GM18499 (cell line): ENCODE measurements around the gene ACAN.

Experiments used
- ATAC-seq: cut with Tn5 transposase; IDR thresholded peaks from one replicate; pipeline ENCODE4 v1.9.1; 2021; ENCODE audit warnings: moderate number of reproducible peaks; ENCODE audit not compliant: insufficient read depth, unreplicated experiment

Gene ACAN

DNA sequence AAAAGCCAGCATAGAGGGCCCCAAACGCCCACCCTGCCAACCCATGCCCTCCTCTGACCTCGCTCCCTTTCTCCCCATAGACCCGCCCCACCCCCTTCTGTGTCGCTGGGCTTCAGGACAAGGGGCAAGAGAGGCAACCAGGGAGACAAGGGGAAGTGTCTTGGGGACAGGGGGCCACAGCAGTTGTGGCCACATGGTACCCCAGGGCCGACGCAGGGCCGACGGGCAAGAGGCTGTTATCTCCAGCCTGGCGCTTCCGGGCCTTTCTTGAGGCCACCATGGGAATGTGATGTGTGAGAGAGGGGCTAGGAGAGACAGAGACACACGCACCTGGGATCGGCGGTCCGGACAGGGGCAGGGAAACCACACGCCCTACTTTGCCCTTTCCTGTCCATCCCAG is 95.5 kb downstream of the ACAN start:
- no peak for ATAC-seq

GRCh38 chr15:88899251-88899650 is 96.0 kb downstream of the ACAN start:
- ATAC-seq: no peak

DNA sequence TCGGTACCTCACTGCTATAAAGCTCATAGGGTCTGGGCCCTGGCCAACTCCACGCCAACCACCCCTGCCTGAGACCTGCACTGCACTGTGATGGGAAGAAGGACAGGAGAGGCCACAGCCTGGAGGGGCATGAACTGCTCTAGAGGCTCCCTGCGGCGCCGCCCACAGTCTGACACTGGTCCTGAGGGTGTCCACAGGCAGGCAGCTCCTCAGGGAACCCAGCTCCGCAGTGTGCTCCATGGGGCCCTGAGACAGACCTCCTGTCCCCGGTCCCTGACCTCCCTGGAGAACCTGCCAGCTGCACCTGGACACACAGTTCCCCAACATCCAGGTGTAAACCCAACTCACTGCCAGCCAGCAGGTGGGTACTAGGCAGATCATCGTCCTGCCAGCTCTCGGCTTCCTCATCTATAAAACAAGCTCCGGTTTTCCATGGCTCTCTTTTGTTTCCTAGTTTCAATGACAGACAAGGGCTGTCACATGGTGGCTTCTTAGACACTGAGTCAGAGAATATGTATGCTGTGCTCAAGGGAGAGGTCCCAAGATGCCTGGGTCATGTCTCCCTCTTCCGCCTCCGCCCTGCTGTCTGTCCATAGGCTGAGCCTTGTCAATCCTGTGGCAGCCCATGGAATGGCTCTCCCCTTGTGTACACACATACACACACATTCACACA is 97.2 kb downstream of the ACAN start:
- ATAC-seq: no peak

DNA sequence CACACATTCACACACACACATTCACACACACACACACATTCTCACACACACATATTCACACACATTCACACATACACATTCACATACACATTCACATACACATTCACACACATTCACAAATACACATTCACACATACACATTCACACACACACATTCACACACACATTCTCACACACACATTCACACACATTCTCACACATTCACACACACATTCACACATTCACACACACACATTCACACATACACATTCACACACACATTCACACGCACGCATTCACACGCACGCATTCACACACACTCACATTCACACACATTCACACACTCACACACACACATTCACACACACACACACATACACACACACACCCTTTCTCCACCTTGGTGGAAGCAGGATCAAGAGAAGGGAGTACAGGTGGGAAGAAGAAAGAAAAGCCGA is 97.8 kb downstream of the ACAN start:
- ATAC-seq: no peak

- ATAC-seq: no peak
These were observed 98.4 kb downstream of the ACAN start for GRCh38 chr15:88901508-88902220.

- no peak for ATAC-seq
These were observed 99.1 kb downstream of the ACAN start for GRCh38 chr15:88902221-88902835.

- no peak for ATAC-seq
These were observed 99.6 kb downstream of the ACAN start for GRCh38 chr15:88902846-88903245.

- ATAC-seq: no peak
These were observed 101.0 kb downstream of the ACAN start for GRCh38 chr15:88904257-88904623.

DNA sequence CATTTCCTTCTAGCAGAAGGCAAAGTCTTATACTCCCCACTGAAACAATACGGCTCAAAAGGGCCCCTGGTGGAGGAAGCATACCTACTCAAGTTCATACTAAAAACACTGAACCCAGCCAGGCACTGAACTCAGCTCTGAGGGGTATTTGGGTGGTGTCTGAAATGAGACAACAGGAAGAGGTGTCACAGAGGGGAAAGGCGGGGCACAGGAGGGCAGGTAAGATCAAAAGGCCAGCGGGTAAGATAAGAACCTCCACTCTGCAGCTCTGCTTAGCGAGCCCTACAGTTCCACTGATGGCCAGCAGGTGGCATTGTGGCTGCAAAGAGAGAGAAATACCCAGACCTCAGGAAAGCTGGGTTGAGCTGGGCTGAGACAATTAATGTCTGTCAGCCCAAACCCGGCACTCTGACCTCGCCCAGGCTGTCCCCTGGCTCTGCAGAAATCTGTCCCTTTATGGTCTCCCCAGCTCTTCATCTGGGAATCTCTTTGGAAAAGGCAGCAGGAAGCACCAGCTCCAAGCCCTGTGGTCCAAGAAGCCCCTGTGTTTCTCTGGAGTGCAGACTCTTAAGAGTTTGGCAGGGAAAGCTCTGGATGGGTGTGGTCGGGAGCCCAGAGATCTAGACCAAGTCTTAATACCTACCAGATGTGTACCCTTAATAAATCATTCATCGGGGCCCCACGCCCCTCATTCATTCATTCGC is 101.5 kb downstream of the ACAN start:
- ATAC-seq: no peak

GRCh38 chr15:88905576-88905975 is 102.3 kb downstream of the ACAN start:
- ATAC-seq: no peak

DNA sequence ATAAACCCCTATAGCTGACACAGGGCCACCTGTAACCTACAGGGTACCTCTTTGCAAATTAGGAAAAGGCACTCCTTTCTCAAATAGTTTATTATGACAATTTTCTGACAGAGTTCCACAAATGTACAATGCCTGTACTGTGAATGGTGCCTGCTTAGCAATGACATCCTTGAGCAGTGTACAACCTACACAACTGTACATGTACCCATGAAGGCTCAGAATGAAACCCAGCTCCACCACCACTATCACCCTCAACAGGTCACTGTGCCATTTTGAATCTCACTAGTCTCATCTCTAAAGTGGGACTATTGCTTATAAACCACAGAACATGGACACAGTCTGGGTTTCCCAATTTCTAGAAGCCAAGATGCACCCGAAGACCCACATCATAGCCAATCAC is 102.9 kb downstream of the ACAN start:
- ATAC-seq: no peak

GRCh38 chr15:88906551-88906950 is 103.3 kb downstream of the ACAN start:
- ATAC-seq: no peak

DNA sequence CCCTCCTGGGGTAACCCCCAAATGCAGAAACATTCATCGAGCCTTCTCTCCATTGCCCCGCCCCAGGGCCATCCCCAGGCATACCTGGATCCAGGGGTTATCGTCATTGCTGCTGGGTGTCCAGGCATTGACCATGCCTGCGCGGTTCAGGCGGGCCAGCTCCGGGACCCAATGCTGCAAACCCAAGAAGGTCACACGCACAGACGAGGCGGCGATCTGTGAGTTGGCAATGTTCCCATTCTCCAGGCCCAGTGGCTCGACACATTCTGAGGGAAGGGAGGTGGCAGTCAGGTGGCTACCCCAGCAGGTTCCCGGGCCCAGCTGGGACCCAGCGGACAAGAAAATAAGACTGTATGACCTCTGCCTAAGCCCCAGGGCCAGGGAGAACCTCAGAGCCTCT is 103.9 kb downstream of the ACAN start:
- ATAC-seq: no peak

DNA sequence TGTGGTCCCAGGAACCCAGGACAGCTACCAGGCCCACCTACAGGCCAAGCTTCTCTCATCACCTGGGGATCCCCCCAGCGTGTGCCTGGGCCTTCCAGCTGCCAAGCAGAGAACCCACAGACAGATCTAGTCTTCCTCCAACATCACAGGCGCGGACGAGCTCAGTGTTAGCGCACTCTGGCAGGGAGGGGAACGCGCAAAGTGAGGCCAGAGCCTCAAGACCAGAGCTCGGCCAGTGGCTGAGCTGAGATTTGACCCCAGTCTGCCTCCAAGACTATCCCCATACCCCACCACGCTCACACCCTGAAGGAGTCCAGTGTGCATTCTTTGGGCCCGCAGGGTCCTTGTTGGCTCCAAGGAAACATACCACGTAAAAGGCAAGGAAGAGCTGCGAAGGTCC is 104.9 kb downstream of the ACAN start:
- no peak for ATAC-seq

- no peak for ATAC-seq
These were observed 105.7 kb downstream of the ACAN start for GRCh38 chr15:88908697-88909621.

- no peak for ATAC-seq
These were observed 107.0 kb downstream of the ACAN start for GRCh38 chr15:88909956-88910831.

DNA sequence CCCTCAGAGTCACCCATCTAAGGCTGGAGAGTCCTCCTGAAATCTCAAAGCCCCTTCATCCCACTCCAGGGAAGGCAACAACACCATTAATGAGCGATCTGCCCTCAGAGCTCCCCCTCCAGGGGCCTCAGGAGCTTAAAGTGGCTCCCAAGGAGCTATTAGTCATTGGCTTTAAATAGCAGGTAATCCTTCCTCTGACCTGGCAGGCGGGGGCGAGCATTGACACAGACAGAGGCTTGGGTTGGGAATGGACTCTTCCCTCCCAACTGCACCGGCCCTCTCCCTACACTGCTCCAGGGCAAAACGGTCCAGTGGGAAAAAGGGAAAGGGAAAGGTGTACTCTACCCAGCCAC is 108.5 kb downstream of the ACAN start:
- ATAC-seq: no peak

DNA sequence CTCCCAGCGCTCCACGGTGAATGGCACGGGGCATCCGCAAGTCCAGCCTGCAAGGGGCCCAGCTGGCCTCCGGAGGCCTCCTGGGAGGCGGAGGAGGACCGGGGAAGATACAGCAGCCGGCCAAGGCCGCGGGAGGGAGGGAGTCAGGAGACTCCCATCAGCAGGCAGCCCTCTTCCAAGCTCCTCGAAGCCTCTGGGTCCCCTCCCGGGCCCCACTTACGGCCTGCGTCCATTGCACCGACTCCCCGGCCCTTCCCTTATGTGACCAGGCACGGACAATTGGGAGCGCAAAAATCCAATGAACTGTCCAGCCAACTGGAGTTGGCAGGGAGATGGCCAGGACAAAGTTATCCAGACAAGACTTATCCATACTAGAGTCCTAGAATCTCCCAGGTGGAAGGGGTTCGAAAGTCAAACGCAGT is 109.3 kb downstream of the ACAN start:
- no peak for ATAC-seq
